ENCODE results near the gene KLRG1.

The KLRG1 gene

GRCh38 chr12:8987163-8987562, 2.2 kb upstream of the KLRG1 start:
- DNase-seq: no peak

GRCh38 chr12:8987685-8988084, 1.7 kb upstream of the KLRG1 start:
- no peak for DNase-seq

GRCh38 chr12:8991371-8992345, 2.3 kb downstream of the KLRG1 start:
- DNase-seq: no peak

- DNase-seq: no peak
Observed at GRCh38 chr12:8993827-8994226, 4.5 kb downstream of the KLRG1 start.

DNA sequence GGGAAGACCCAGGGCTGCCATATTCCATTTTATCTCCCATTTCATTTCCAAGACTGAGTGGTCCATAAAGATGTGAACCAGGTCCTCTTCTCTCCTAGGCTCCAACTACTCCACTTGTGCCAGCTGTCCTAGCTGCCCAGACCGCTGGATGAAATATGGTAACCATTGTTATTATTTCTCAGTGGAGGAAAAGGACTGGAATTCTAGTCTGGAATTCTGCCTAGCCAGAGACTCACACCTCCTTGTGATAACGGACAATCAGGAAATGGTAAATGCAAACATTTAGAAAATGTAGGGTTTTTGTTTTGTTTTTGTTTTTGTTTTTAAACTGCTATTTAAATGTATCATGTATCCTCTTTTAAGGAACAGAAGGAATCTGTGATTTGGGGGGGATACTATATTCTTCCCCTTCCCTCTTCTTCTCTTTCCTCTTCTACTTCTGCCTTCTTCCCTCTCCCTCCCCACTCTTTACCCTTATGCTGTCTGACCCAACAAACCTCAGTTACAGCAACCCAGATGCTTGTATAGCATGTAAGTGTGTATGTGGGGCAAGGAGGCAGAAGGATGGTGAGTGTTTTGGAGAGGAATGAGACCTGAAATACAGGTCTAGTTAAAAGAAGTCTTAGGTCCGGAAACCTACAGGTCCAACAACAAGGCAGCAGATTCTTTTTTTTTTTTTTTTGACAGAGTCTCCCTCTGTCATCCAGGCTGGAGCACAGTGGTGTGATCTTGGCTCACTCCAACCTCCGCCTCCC, 5.9 kb downstream of the KLRG1 start:
- no peak for DNase-seq

- DNase-seq: no peak
Observed at GRCh38 chr12:8996682-8997405, 7.5 kb downstream of the KLRG1 start.

DNA sequence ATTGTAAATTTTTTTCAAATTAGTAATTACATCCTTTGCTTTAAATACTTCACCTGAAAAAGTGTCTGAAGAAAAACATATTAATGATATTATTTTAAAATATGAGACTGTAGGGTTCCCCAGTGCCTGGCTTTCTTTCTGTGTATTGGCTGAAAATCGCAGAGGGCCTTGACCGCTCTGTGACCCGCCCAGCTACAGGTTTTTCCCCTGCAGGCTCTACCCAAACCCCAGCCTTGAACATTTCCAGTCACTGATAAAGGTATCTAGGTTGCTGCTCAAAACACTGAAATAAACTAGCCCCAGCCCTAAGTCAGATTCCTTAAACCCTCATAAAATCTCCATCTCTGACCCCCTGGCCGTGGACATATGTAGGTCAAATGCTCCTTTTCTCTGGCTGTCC, 11.9 kb downstream of the KLRG1 start:
- no peak for DNase-seq

DNA sequence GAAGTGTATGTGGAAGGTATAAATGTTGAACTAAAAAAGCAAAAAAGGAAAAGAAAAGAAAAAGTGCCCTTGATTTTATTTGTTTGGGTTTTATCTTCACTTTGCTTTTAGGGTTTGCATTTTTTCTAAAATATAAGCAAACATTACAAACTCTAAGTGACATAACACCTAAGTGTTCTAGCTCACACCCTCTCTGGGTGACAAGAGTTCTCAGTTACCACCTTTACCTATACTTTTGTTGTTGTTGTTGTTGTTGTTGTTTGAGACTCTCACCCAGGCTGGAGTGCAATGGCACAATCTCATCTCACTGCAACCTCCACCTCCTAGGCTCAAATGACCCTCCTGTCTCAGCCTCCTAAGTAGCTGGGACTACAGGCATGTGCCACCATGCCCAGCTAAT, 13.0 kb downstream of the KLRG1 start:
- no peak for DNase-seq

- DNase-seq: no peak
Observed at GRCh38 chr12:9022592-9022991, 33.2 kb downstream of the KLRG1 start.

DNA sequence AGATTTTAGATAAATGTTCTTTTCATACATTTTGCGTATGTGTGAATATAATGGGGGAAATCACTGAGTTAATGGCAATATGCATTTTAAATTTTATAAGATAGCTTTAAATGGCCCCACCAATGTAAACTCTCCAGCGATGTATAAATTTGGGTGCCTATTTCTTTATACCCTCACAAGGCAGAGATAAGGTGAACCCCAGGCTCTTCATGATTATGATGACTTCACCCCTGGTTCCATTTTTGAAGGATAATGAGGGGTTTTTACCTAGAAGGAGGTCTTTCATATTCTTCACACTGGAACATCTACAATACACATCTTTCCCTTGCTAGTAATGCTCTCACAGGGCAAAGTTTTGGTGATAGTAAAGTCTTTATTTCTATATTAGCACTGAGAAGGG, 35.2 kb downstream of the KLRG1 start:
- no peak for DNase-seq

- DNase-seq: no peak
Observed at GRCh38 chr12:9027161-9028059, 38.1 kb downstream of the KLRG1 start.

GRCh38 chr12:9030776-9031175, 41.4 kb downstream of the KLRG1 start:
- DNase-seq: no peak

- DNase-seq: no peak
Observed at GRCh38 chr12:9032202-9032964, 43.0 kb downstream of the KLRG1 start.

GRCh38 chr12:9033265-9033887, 44.0 kb downstream of the KLRG1 start:
- DNase-seq: no peak

GRCh38 chr12:9034095-9034494, 44.7 kb downstream of the KLRG1 start:
- DNase-seq: no peak

DNA sequence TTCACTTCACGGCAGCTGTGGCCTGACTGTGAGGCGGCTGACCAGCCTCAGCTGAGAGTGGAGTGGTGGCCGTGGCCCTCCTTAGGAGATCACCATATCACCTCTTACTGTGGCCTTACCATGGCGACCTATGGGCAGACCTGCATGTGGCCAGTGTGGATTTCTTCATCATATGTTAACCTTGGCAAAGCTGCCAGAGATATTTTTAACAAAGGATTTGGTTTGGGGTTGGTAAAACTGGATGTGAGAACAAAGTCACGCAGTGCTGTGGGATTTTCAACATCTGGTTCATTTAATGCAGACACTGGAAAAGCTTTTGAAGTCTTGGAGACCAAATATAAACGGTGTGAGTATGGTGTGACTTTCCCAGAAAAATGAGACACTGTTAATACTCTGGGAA, 46.9 kb downstream of the KLRG1 start:
- DNase-seq: no peak

- DNase-seq: no peak
Observed at GRCh38 chr12:9037431-9037830, 48.1 kb downstream of the KLRG1 start.

DNA sequence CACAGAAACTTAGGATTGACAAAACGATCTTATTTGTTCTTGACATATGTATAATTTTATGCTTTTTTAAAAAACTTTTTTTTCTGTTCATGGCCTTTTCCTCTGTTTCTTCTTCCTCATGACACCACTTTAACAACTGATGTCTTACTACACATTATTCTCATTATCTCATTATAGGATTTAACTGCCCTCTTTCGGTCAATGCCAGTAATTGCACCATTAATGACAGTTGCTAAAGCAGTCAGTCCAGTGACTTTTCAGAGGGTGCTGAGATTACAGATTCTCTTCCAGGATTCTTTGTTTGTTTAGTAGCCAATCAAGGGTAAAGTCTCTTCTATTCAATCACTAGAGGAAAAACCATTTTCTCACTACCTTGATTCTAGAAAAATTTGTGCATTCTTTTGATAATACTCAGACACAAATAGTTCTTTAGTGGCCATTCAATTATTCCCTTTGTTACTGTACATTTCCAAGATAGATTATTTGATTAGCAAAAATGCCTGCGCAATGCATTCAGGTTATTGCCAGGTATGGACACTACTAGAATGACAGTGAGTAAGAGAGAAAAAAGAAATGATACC, 50.1 kb downstream of the KLRG1 start:
- DNase-seq: peak; percentile 64

DNA sequence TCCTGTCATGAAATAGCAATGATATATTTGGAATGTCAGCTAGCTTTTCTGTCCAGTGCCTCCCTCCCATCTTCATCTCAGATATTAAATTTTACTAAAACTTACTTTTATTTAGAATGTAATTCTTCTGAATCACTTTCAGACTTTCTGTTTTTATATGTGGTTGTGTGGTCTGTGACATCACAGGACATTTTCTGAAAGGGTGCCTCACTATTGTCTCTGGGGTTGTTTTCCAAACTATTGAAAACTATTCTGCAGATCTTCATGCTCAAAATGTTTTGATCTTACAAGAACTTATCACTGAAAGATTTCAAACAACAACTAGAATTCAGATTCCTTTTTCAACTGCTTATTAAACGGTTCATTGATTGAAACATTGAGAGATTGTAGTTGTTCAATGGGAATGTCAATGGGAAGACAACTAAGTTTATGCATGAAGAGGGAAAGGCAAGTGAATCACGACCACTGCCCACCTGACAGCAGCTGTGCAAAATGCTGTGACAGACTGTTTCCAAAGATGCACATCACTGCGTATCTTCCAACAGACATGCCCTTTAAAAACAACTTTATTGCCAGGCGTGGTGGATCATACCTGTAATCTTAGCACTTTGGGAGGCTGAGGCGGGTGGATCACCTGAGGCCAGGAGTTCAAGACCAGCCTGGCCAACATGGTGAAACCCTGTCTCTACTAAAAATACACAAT, 51.3 kb downstream of the KLRG1 start:
- DNase-seq: no peak

DNA sequence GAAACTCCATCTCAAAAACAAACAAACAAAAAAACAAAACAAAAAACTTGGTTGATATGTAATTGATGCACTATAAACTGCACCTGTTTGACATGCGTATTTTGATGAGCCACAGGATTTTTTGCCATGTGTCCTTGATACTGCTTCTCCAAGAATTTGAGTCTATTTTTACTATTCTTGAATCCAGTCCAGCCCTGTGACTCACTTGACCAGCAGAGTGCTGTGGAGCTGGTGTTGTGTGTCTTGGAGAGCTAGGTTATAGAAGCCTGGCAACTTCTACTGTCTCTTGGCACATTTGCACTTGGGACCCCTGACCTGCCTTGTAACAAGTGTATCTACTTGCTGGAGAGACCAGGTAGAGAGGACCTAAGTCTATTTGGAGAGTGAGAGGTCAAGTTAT, 52.0 kb downstream of the KLRG1 start:
- DNase-seq: no peak

All from NCI-H1105 (cell line).